HepG2 (cell line): ENCODE data around the gene YIPF5. TPM values are rescaled to one million over a fixed set of nuclear protein-coding genes. Genes with fewer than 3 reads are reported as not detected.

ENCODE experiments used
- ATAC-seq: fragments of 200-7000 bp; cut with Tn5 transposase; 3 replicates; pipeline ENCODE4 v1.9.1; 2020; ENCODE audit warnings: mild to moderate bottlenecking, moderate library complexity
- BruUV-seq: library from RNA; stranded (reverse); fragments of 400-500 nt; replicated peaks from 2 replicates; lab custom pipeline; 2021; lab: Mats Ljungman, UMichigan
- CTCF ChIA-PET: fragments of 300-600 bp; formaldehyde crosslinking; extraction: SDS; loops from one replicate; lab custom pipeline; 2021; ENCODE audit warnings: low total read pairs, inconsistent platforms, low intra/inter-chr PET ratio; lab: Yijun Ruan, JAX
- POLR2A ChIA-PET: fragments of 350-600 bp; sonication (Branson Sonifier 250); formaldehyde crosslinking; loops from one replicate; lab custom pipeline; 2020; ENCODE audit warnings: antibody characterized with exemption, inconsistent platforms; lab: Yijun Ruan, JAX
- DNase-seq: peaks from one replicate; pipeline ENCODE4 v3.0.0-alpha.2; 2015; ENCODE audit warnings: low spot score
- FAIRE-seq: peaks from 3 replicates; lab custom pipeline; 2011; peaks lifted over from hg19 to GRCh38; lab: Jason Lieb, UNC
- H2AFZ ChIP-seq: one replicate; pipeline ENCODE4 v1.6.1; 2011; ENCODE audit warnings: low read length, inconsistent platforms
- H3K27ac ChIP-seq: fragments of 300-600 bp; 3 replicates; pipeline ENCODE4 v1.8.0; 2011; ENCODE audit warnings: mixed run types, mild to moderate bottlenecking, mixed read lengths, low read length, inconsistent platforms; ENCODE audit not compliant: insufficient read depth; ENCODE audit errors: extremely low read length
- H3K27me3 ChIP-seq, 2 experiments: fragments of 200-600 bp in 1 of 2; 2 replicates in 1 of 2; 3 replicates in 1 of 2; pipeline versions ENCODE4 v1.6.0 to v1.8.0; 2011; ENCODE audit warnings: low read length in 2 of 2, mild to moderate bottlenecking in 2 of 2, moderate library complexity in 2 of 2, inconsistent platforms in 1 of 2; ENCODE audit not compliant: insufficient read depth in 2 of 2, control insufficient read depth in 1 of 2
- H3K36me3 ChIP-seq, 2 experiments: fragments of 200-600 bp in 1 of 2; replicated peaks in 1 of 2; 2 replicates in 1 of 2; 3 replicates in 1 of 2; pipeline versions ENCODE4 v1.5.1 to v1.8.0; 2011; ENCODE audit warnings: low read length in 2 of 2, inconsistent platforms in 1 of 2; ENCODE audit not compliant: insufficient read depth in 2 of 2, control insufficient read depth in 1 of 2
- H3K4me1 ChIP-seq: 2 replicates; pipeline ENCODE4 v1.5.1; 2012; ENCODE audit warnings: low read length, inconsistent platforms; ENCODE audit not compliant: insufficient read depth
- H3K4me2 ChIP-seq: 2 replicates; pipeline ENCODE4 v1.6.0; 2011; ENCODE audit warnings: low read depth, low read length, inconsistent platforms
- H3K4me3 ChIP-seq, 3 experiments: fragments of 200-600 bp in 1 of 3; sonication (generic), shearing (Covaris generic) in 1 of 3; replicated peaks in 1 of 3; 2 replicates each; pipeline ENCODE4 v1.5.1; 2011 to 2016; ENCODE audit warnings: low read length in 3 of 3, inconsistent platforms in 2 of 3, low read depth in 2 of 3, mild to moderate bottlenecking in 2 of 3, control low read depth in 1 of 3, mixed read lengths in 1 of 3; ENCODE audit not compliant: insufficient read depth in 1 of 3
- H3K79me2 ChIP-seq: one replicate; pipeline ENCODE4 v1.6.1; 2011; ENCODE audit warnings: low read length, inconsistent platforms; ENCODE audit not compliant: insufficient read depth
- H3K9ac ChIP-seq: 2 replicates; pipeline ENCODE4 v1.6.0; 2011; ENCODE audit warnings: mild to moderate bottlenecking, low read depth, low read length, inconsistent platforms; ENCODE audit not compliant: insufficient read depth
- H3K9me3 ChIP-seq: 2 replicates; pipeline ENCODE4 v1.5.1; 2012; ENCODE audit warnings: mild to moderate bottlenecking, low read length
- H4K20me1 ChIP-seq: 2 replicates; pipeline ENCODE4 v1.6.0; 2011; ENCODE audit warnings: inconsistent platforms, mild to moderate bottlenecking, low read length, moderate library complexity; ENCODE audit not compliant: insufficient read depth
- FOXM1 ChIP-seq: sonication (generic); formaldehyde crosslinking; IDR thresholded peaks from 2 replicates; pipeline ENCODE4 v1.5.0; 2020; ENCODE audit warnings: missing genetic modification reagents
- NCOA2 ChIP-seq: sonication (generic); formaldehyde crosslinking; IDR thresholded peaks from 2 replicates; pipeline ENCODE4 v1.8.0; 2022; ENCODE audit warnings: inconsistent platforms
- POGZ ChIP-seq: sonication (generic); formaldehyde crosslinking; IDR thresholded peaks from 2 replicates; pipeline ENCODE4 v1.4.0; 2020; ENCODE audit warnings: mild to moderate bottlenecking, missing genetic modification reagents
- POLR2AphosphoS5 ChIP-seq: IDR thresholded peaks from 2 replicates; pipeline ENCODE4 v1.6.1; 2012; ENCODE audit warnings: low read depth, low read length
- RBM39 ChIP-seq: fragments of 200-400 bp; formaldehyde crosslinking; IDR thresholded peaks from one replicate; pipeline ENCODE4 v1.6.1; 2018; ENCODE audit warnings: antibody characterized with exemption, mild to moderate bottlenecking, low read depth, low read length; ENCODE audit not compliant: poor library complexity, severe bottlenecking
- SNRNP70 ChIP-seq: fragments of 200-400 bp; formaldehyde crosslinking; IDR thresholded peaks from 2 replicates; pipeline ENCODE4 v1.6.1; 2017; ENCODE audit warnings: mild to moderate bottlenecking, low read depth, low read length, moderate library complexity
- TEF ChIP-seq: sonication (generic); formaldehyde crosslinking; IDR thresholded peaks from 2 replicates; pipeline ENCODE4 v1.5.0; 2020; ENCODE audit warnings: missing genetic modification reagents
- ZBTB46 ChIP-seq: sonication (generic); formaldehyde crosslinking; IDR thresholded peaks from 2 replicates; pipeline ENCODE4 v1.4.0; 2020; ENCODE audit warnings: mild to moderate bottlenecking, missing genetic modification reagents, borderline replicate concordance
- ZNF205 ChIP-seq: IDR thresholded peaks from 2 replicates; pipeline ENCODE4 v1.6.1; 2018; ENCODE audit warnings: missing biosample characterization, missing genetic modification reagents
- ZNF230 ChIP-seq: sonication (generic); formaldehyde crosslinking; IDR thresholded peaks from 2 replicates; pipeline ENCODE4 v1.4.0; 2020; ENCODE audit warnings: mild to moderate bottlenecking, missing genetic modification reagents
- ZNF335 ChIP-seq: sonication (generic); formaldehyde crosslinking; IDR thresholded peaks from 2 replicates; pipeline ENCODE4 v1.4.0; 2020; ENCODE audit warnings: missing genetic modification reagents
- ZNF34 ChIP-seq: sonication (generic); formaldehyde crosslinking; IDR thresholded peaks from 2 replicates; pipeline ENCODE4 v1.4.0; 2020; ENCODE audit warnings: mild to moderate bottlenecking, missing genetic modification reagents, borderline replicate concordance
- ZNF614 ChIP-seq: IDR thresholded peaks from 2 replicates; pipeline ENCODE4 v1.6.1; 2018; ENCODE audit warnings: missing biosample characterization, missing genetic modification reagents, inconsistent platforms, borderline replicate concordance
- ZNF768 ChIP-seq: sonication (generic); formaldehyde crosslinking; IDR thresholded peaks from 2 replicates; pipeline ENCODE4 v1.4.0; 2020; ENCODE audit warnings: missing genetic modification reagents
- WGBS: methylation state at CpG from one replicate; pipeline ENCODE4 v1.1.6; 2017; ENCODE audit warnings: low lambda C conversion rate; 5-methylcytosine and 5-hydroxymethylcytosine counted together
- in situ Hi-C: cut with HindIII; loops from 2 replicates; pipeline ENCODE4 v1.10.0; 2017; ENCODE audit warnings: low pct_unique_long_range_greater_than_20kb; ENCODE audit not compliant: extremely low pct_ligation_motif_present
- intact Hi-C: fragments of 100-400 bp; cut with micrococcal nuclease; formaldehyde crosslinking; loops from one replicate; pipeline ENCODE4 v1.10.0; 2022; ENCODE audit not compliant: unreplicated experiment
- polyA plus RNA-seq, 8 experiments: library from polyadenylated mRNA; depleted of rRNA in 3 of 8; stranded (reverse) in 7 of 8; unstranded in 1 of 8; fragments of >200 nt; fragmentation: Illumina TruSeq in 4 of 8; extraction: Trizol in 4 of 8; gene quantifications; 2 replicates each; pipeline versions ENCODE4 v1.2.1 to v1.2.3, GENCODE V29; 2011 to 2016; ENCODE audit warnings: low read depth in 4 of 8, missing spikeins in 1 of 8, mixed read lengths in 1 of 8; ENCODE audit not compliant: insufficient read depth in 1 of 8
- total RNA-seq, 5 experiments: library from RNA; depleted of rRNA; stranded (reverse); fragments of >200 nt; fragmentation: Illumina TruSeq; extraction: Trizol; gene quantifications; 2 replicates each; pipeline ENCODE4 v1.2.3, GENCODE V29; 2016; ENCODE audit warnings: low read depth in 1 of 5
- TF ChIP-seq, protein P1 (sequence below): sonication (generic); formaldehyde crosslinking; IDR thresholded peaks from 2 replicates; pipeline ENCODE4 v1.4.0; 2020; ENCODE audit warnings: missing genetic modification reagents, mild to moderate bottlenecking, borderline replicate concordance
- TF ChIP-seq, protein P2 (sequence below): sonication (generic); formaldehyde crosslinking; IDR thresholded peaks from 2 replicates; pipeline ENCODE4 v1.9.0; 2021; ENCODE audit warnings: missing genetic modification reagents, borderline replicate concordance

Gene YIPF5
- total and polyA plus RNA-seq, 2 of the 13 experiments (the other 11 are each of a cell fraction or from before 2014, with no cell fraction given), result 61.4 to 73.6 TPM

- no peaks in the 10 kb centered on the region for H3K9me3 ChIP-seq
- H3K27ac ChIP-seq, result no peak overlapping the region
- in situ Hi-C loops (no loop called here), intact Hi-C loops (no loop called here)
- no TSS peak for BruUV-seq
- no peaks in the 10 kb centered on the region for H3K36me3 ChIP-seq
- CTCF ChIA-PET, result no interaction called here
- H2AFZ ChIP-seq, result no peak overlapping the region
- H3K79me2 ChIP-seq, result no peaks in the 10 kb centered on the region
- no peak for DNase-seq
- WGBS, result 14% methylated on average over 10 of the region's 10 CpGs
- ATAC-seq, result no peak
- no peak overlapping the region for H3K4me3 ChIP-seq
- peak overlapping the region; percentile 18; the same call in 1 of the 2 replicates for H3K4me2 ChIP-seq
- FAIRE-seq, result no peak
- H3K27me3 ChIP-seq, result no peaks in the 10 kb centered on the region
- H3K9ac ChIP-seq, result no peak overlapping the region
- no peaks in the 10 kb centered on the region for H3K4me1 ChIP-seq
- POLR2A ChIA-PET, result no interaction called here
- no peaks in the 10 kb centered on the region for H4K20me1 ChIP-seq
- TF ChIP-seq ZNF205 (CRISPR knock-in tag) (no peak), RBM39 (no peak), POLR2AphosphoS5 (no peak), ZBTB46 (CRISPR knock-in tag) (no peak), NCOA2 (no peak), POGZ (CRISPR knock-in tag) (no peak), ZNF230 (CRISPR knock-in tag) (no peak), ZNF614 (CRISPR knock-in tag) (no peak), ZNF768 (CRISPR knock-in tag) (no peak), ZNF335 (CRISPR knock-in tag) (no peak), TEF (CRISPR knock-in tag) (no peak), FOXM1 (CRISPR knock-in tag) (no peak), SNRNP70 (no peak), ZNF34 (CRISPR knock-in tag) (no peak)
- TF ChIP-seq, protein P1, sequence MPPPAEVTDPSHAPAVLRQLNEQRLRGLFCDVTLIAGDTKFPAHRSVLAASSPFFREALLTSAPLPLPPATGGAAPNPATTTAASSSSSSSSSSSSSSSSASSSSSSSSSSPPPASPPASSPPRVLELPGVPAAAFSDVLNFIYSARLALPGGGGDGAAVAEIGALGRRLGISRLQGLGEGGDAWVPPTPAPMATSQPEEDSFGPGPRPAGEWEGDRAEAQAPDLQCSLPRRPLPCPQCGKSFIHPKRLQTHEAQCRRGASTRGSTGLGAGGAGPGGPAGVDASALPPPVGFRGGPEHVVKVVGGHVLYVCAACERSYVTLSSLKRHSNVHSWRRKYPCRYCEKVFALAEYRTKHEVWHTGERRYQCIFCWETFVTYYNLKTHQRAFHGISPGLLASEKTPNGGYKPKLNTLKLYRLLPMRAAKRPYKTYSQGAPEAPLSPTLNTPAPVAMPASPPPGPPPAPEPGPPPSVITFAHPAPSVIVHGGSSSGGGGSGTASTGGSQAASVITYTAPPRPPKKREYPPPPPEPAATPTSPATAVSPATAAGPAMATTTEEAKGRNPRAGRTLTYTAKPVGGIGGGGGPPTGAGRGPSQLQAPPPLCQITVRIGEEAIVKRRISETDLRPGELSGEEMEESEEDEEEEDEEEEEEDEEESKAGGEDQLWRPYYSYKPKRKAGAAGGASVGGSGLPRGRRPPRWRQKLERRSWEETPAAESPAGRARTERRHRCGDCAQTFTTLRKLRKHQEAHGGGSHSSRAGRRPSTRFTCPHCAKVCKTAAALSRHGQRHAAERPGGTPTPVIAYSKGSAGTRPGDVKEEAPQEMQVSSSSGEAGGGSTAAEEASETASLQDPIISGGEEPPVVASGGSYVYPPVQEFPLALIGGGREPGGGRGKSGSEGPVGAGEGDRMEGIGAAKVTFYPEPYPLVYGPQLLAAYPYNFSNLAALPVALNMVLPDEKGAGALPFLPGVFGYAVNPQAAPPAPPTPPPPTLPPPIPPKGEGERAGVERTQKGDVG (CRISPR knock-in tag), result no peak
- TF ChIP-seq, protein P2, sequence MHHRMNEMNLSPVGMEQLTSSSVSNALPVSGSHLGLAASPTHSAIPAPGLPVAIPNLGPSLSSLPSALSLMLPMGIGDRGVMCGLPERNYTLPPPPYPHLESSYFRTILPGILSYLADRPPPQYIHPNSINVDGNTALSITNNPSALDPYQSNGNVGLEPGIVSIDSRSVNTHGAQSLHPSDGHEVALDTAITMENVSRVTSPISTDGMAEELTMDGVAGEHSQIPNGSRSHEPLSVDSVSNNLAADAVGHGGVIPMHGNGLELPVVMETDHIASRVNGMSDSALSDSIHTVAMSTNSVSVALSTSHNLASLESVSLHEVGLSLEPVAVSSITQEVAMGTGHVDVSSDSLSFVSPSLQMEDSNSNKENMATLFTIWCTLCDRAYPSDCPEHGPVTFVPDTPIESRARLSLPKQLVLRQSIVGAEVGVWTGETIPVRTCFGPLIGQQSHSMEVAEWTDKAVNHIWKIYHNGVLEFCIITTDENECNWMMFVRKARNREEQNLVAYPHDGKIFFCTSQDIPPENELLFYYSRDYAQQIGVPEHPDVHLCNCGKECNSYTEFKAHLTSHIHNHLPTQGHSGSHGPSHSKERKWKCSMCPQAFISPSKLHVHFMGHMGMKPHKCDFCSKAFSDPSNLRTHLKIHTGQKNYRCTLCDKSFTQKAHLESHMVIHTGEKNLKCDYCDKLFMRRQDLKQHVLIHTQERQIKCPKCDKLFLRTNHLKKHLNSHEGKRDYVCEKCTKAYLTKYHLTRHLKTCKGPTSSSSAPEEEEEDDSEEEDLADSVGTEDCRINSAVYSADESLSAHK (CRISPR knock-in tag), result no peak
Observed at GRCh38 chr5:144189800-144190429, 19.5 kb upstream of the YIPF5 start.
